ENCODE data around the gene ACKR4.
"Not testable (repeated sequence)": the region's sequence is repeated elsewhere in the genome, so short reads cannot be mapped to it uniquely, and the experiment has no call there.

Gene ACKR4

DNA sequence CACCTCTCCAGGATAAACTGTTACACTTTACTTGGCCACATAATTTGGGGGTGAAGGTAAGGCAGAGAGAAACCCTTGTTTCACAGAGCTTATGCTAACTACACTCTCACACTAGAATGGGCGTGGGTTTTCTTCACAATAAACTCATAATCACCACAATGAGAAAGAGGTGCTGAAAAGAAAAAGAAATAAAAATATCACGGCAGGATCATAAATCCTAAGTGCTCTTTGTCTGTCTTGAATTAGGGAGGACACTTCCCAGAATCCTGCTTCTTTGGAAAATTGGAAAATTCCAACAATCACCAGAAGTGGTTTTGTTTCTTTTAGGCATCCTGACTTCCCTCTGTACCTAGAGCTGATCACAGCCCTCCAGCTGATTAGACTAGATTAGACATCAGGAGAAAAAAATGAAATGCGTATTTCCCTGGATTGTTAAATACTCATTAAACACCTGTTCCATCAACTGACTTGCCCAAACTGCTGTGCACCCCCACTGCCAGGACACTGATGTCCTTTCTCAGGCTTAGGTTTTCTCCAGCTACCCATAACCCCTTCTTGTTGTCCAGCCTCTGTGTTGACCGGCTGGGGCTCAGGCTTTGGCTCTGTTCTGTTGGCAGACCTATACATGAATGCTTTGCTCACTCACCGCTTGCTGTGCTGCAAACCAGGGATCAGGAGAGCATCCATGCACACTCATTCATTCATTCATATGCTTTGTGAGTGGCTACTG lies 41.6 kb upstream of the ACKR4 start:
- H3K4me3 ChIP-seq (ENCODE audit: low read depth, low read length): no peak overlapping the region
- no peak for DNase-seq (ENCODE audit: low read depth)
- TF ChIP-seq, protein P1, sequence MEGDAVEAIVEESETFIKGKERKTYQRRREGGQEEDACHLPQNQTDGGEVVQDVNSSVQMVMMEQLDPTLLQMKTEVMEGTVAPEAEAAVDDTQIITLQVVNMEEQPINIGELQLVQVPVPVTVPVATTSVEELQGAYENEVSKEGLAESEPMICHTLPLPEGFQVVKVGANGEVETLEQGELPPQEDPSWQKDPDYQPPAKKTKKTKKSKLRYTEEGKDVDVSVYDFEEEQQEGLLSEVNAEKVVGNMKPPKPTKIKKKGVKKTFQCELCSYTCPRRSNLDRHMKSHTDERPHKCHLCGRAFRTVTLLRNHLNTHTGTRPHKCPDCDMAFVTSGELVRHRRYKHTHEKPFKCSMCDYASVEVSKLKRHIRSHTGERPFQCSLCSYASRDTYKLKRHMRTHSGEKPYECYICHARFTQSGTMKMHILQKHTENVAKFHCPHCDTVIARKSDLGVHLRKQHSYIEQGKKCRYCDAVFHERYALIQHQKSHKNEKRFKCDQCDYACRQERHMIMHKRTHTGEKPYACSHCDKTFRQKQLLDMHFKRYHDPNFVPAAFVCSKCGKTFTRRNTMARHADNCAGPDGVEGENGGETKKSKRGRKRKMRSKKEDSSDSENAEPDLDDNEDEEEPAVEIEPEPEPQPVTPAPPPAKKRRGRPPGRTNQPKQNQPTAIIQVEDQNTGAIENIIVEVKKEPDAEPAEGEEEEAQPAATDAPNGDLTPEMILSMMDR (IDR thresholded peaks at IDR 0.05; ENCODE audit: control insufficient read depth, extremely low read depth, insufficient read depth): no peak

DNA sequence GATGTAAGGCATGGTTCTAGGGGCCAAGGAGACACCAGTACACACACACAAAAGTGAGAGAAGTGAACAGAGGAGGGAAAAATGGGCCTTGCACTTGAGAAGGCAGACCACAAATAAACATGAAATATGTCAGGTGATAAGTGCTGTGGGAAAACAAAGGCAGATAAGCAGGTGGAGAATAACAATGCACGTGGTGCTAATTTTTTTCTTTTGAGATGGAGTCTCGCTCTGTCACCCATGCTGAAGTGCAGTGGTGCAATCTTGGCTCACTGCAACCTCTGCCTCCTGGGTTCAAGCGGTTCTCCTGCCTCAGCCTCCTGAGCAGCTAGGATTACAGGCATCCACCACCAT lies 41.1 kb upstream of the ACKR4 start:
- not testable (repeated sequence) for H3K4me3 ChIP-seq (ENCODE audit: low read depth, low read length); DNase-seq (ENCODE audit: low read depth)

DNA sequence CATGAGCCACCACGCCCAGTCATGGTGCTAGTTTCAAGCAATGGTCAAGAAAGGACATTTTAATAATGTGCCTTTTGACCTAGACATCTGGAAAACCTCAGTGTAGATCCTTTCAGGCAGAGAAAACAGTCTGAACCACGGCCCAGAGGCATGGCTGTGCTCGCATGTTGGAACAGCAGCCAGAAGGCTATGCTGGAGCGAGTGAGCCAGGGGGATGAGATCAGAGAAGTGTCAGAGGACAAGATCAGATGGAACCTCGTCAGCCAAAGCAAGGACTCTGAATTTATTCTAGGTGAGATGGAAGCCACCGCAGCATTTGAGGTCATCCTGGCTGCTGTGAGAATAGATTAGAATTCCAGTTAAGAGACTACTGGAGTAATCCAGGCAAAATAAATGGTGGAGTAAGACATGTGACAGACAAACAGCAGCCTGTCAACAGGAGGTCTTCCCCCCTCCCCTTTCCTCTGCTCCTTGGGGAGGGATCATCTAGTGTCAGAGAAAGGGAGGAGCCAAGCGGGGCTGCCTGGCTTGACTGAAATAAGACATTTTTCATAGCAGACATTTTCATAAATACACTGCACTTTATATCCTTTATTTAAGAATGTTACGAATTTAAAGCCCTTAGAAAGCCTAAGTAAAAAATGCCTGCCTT lies 40.4 kb upstream of the ACKR4 start:
- no peak for DNase-seq (ENCODE audit: low read depth)
- H3K4me3 ChIP-seq (ENCODE audit: low read depth, low read length): no peak overlapping the region
- TF ChIP-seq, protein P1 (IDR thresholded peaks at IDR 0.05; ENCODE audit: control insufficient read depth, extremely low read depth, insufficient read depth): no peak

DNA sequence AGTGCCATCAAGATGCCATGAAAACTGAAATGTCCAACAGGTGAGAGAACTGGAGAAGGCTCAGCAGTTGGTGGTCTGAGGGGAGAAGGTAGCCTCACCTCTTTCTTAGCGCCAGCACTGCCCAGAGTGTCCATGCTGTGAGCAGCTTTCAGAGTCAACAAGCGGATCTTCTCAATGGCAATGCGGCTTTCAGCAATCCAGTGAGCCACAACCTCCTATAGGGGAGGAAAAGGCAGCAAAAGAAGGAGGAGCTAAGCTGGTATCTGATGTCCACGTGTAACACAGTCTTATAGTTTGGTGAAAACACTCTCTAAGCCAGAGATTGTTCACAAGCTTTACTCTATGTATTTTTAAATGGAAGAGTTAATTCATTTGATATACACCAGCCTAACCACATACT lies 36.1 kb upstream of the ACKR4 start:
- TF ChIP-seq, protein P1 (IDR thresholded peaks at IDR 0.05; ENCODE audit: control insufficient read depth, extremely low read depth, insufficient read depth): no peak
- DNase-seq (ENCODE audit: low read depth): no peak
- no peak overlapping the region for H3K4me3 ChIP-seq (ENCODE audit: low read depth, low read length)

DNA sequence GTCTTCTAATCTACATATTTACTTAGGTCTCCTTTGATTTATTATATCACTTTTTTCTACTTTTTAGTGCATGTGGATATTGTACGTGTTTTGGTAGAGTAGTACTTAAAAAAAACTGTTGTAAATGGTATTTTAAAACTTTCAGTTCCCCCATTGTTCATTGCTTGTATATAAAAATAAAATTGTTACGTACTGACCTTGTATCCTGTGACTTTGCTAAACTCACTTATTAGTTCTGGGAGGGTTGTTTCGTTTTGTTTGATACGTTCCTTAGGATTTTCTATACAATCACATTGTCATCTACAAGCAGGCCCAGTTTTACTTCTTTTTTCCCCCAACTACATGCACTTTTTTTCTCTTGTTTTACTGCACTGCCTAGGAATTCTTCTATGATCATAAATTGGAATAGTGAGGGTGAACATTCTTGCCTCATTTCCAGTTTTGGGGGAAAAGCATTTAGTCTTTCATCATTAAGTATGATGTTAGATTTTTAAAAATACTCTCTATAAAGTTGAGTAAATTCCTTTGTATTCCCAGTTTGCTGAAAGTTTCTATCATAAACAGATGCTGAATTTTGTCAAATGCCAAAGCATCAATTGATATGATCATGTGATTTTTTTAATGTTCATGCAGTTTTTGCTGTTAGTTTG lies 33.5 kb upstream of the ACKR4 start:
- H3K4me3 ChIP-seq (ENCODE audit: low read depth, low read length): no peak overlapping the region
- TF ChIP-seq, protein P1 (IDR thresholded peaks at IDR 0.05; ENCODE audit: control insufficient read depth, extremely low read depth, insufficient read depth): no peak
- no peak for DNase-seq (ENCODE audit: low read depth)

DNA sequence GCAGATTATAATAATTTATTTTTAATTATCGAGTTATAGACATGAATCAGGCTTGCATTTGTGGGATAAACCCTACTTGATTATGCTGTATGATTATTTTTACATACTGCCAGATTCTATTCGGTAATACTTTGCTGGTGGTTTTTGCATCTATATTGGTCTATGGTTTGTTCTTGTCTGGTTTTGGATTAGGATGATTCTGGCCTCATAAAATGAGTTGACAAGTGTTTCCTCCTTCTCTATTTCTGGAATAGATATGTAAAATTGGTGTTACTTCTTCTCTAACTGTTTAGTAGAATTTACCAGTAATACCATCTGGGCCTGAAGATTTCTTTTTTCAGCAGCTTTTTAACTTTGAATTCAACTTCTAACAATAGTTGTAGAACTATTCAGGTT lies 33.0 kb upstream of the ACKR4 start:
- TF ChIP-seq, protein P1 (IDR thresholded peaks at IDR 0.05; ENCODE audit: control insufficient read depth, extremely low read depth, insufficient read depth): no peak
- DNase-seq (ENCODE audit: low read depth): no peak
- no peak overlapping the region for H3K4me3 ChIP-seq (ENCODE audit: low read depth, low read length)

DNA sequence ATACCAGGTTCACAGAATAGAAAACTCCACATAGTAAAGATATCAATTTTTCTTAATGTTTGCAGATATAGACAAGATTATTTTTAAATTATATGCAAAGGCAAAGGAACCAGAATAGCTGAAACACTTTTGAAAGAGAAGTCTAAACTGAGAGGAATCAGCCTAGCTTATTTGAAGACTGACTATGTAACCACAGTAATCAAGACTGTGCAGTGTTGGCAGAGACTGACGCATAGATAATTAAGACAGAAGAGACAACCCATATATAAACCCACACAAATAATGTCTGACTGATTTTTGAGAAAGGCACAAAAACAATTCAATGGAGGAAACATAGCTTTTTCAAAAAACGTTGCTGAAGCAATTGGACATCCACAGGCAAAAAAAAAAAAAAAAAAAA lies 28.6 kb upstream of the ACKR4 start:
- no peak overlapping the region for H3K4me3 ChIP-seq (ENCODE audit: low read depth, low read length)
- DNase-seq (ENCODE audit: low read depth): no peak
- TF ChIP-seq, protein P1 (IDR thresholded peaks at IDR 0.05; ENCODE audit: control insufficient read depth, extremely low read depth, insufficient read depth): no peak

Measured in LNCaP clone FGC (cell line).